Measurements from ENCODE around the gene LRRC45.
"Not testable (repeated sequence)": the region's sequence is repeated elsewhere in the genome, so short reads cannot be mapped to it uniquely, and the experiment has no call there.

DNA sequence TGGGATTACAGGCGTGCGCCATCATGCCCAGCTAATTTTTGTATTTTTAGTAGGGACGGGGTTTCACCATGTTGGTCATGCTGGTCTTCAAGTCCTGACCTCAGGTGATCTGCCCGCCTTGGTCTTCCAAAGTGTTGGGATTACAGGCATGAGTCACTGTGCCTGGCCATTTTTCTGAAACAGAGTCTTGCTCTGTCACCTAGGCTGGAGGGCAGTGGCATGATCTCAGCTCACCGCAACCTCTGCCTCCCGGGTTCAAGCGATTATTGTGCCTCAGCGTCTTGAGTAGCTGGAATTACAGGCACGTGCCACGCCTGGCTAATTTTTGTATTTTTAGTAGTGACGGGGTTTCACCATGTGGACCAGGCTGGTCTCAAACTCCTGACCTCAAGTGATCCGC lies 41.6 kb upstream of the LRRC45 start:
- TF ChIP-seq POLR2A (IDR thresholded peaks at IDR 0.05; ENCODE audit: low read length); GATA1 (IDR thresholded peaks at IDR 0.05; ENCODE audit: low read depth, low read length): not testable (repeated sequence)
